Testis (tissue), 2 donors: Measurements from ENCODE around the gene JAKMIP1.

ENCODE experiments used
- CTCF ChIP-seq, 3 experiments: fragments of 450-650 bp in 2 of 3; fragments of 200-600 bp in 1 of 3; sonication (generic) in 1 of 3; IDR thresholded peaks; one replicate each; pipeline ENCODE4 v1.5.1; 2016 to 2019; ENCODE audit warnings: antibody characterized with exemption in 3 of 3, mild to moderate bottlenecking in 2 of 3, moderate library complexity in 1 of 3
- POLR2A ChIP-seq: fragments of 450-650 bp; IDR thresholded peaks from one replicate; pipeline ENCODE4 v1.6.1; 2017; ENCODE audit warnings: antibody characterized with exemption, mild to moderate bottlenecking, moderate library complexity

- TF ChIP-seq CTCF (IDR thresholded peaks at IDR 0.05): no peak
- no peak for TF ChIP-seq POLR2A
Observed at GRCh38 chr4:6177587-6178197, 22.7 kb downstream of the JAKMIP1 start.
